GM23248 (cell line): ENCODE data around the gene PTPN23.

ENCODE experiments used
- EZH2 ChIP-seq: fragments of 200-600 bp; sonication (generic); IDR thresholded peaks from 2 replicates; pipeline ENCODE4 v1.6.1; 2018; ENCODE audit warnings: antibody characterized with exemption, mild to moderate bottlenecking; ENCODE audit not compliant: insufficient read depth, poor library complexity, severe bottlenecking
- EZH2phosphoT487 ChIP-seq: fragments of 200-600 bp; sonication (generic); IDR thresholded peaks from 2 replicates; pipeline ENCODE4 v1.6.1; 2018; ENCODE audit warnings: antibody characterized with exemption, moderate library complexity, mild to moderate bottlenecking, low read depth; ENCODE audit not compliant: insufficient read depth

- TF ChIP-seq EZH2phosphoT487 (no peak), EZH2 (no peak)
Measured at GRCh38 chr3:47347217-47347801, 33.5 kb upstream of the PTPN23 start.
